Measurements from ENCODE around the gene BARHL2. TPM values are rescaled to one million over a fixed set of nuclear protein-coding genes. Genes with fewer than 3 reads are reported as not detected.

The BARHL2 gene
- total RNA-seq, 1 experiment from 2014 or later: not detected

GRCh38 chr1:90724361-90724760 lies 7.3 kb upstream of the BARHL2 start:
- no peak for ATAC-seq
- H3K36me3 ChIP-seq (ENCODE audit: control insufficient read depth, insufficient read depth, low read length): no peaks in the 10 kb centered on the region
- no TSS peak for BruUV-seq (replicated peaks)
- no peak for DNase-seq (ENCODE audit: low read depth, low spot score)
- no peak overlapping the region for H3K27ac ChIP-seq (ENCODE audit: low read length)
- intact Hi-C loops (cut with micrococcal nuclease; ENCODE audit: unreplicated experiment) (loop anchor here (5.0 kb wide), 1 partner anchor 128 kb away; no protein-coding TSS in a partner anchor), in situ Hi-C loops (cut with HindIII; ENCODE audit: low pct_unique_long_range_greater_than_20kb, low sequenced_read_pairs) (no loop called here)
- no peak for TF ChIP-seq CTCF (IDR thresholded peaks at IDR 0.05)
- TF ChIP-seq TCF7L2 (IDR thresholded peaks at IDR 0.05; ENCODE audit: low read depth, low read length): no peak
- TF ChIP-seq SIN3A (IDR thresholded peaks at IDR 0.05; ENCODE audit: borderline replicate concordance, insufficient read depth, low read depth, low read length): no peak
- TF ChIP-seq REST (IDR thresholded peaks at IDR 0.05; ENCODE audit: insufficient read depth in 1 of 2, low read depth in 2 of 2, low read length in 1 of 2): no peak
- TF ChIP-seq POLR2AphosphoS5 (IDR thresholded peaks at IDR 0.05; ENCODE audit: low read depth, low read length): no peak
- CTCF ChIA-PET: interaction anchor here (0.7 kb wide), 1 partner anchor 240 kb away, joined by 3 read pairs; no protein-coding TSS in a partner anchor
- H3K27me3 ChIP-seq (ENCODE audit: control insufficient read depth, insufficient read depth, low read length): no peaks in the 10 kb centered on the region; the same call in 1 of the 2 replicates
- no peaks in the 10 kb centered on the region for H3K9me3 ChIP-seq (ENCODE audit: control insufficient read depth, insufficient read depth, low read depth, low read length)
- H3K4me3 ChIP-seq (ENCODE audit: low read depth in 2 of 2, low read length in 2 of 2): peak overlapping the region in 1 of 2 experiments; percentile 53; a peak in 1 of 4 replicates
- POLR2A ChIA-PET: interaction anchor here (0.6 kb wide), 1 partner anchor 188 kb away, joined by 4 read pairs; no protein-coding TSS in a partner anchor
- H3K4me1 ChIP-seq (ENCODE audit: control insufficient read depth, insufficient read depth, low read length): no peaks in the 10 kb centered on the region

GRCh38 chr1:90723590-90724108 lies 6.5 kb upstream of the BARHL2 start:
- in situ Hi-C loops (cut with HindIII; ENCODE audit: low pct_unique_long_range_greater_than_20kb, low sequenced_read_pairs) (no loop called here), intact Hi-C loops (cut with micrococcal nuclease; ENCODE audit: unreplicated experiment) (loop anchor here (5.0 kb wide), 1 partner anchor 129 kb away; no protein-coding TSS in a partner anchor)
- DNase-seq (ENCODE audit: low read depth, low spot score) (no peak), ATAC-seq (peak; percentile 61)
- Histone ChIP-seq H3K36me3 (ENCODE audit: control insufficient read depth, insufficient read depth, low read length) (no peaks in the 10 kb centered on the region), H3K27me3 (ENCODE audit: control insufficient read depth, insufficient read depth, low read length) (no peaks in the 10 kb centered on the region; the same call in 1 of the 2 replicates), H3K4me1 (ENCODE audit: control insufficient read depth, insufficient read depth, low read length) (no peaks in the 10 kb centered on the region), H3K9me3 (ENCODE audit: control insufficient read depth, insufficient read depth, low read depth, low read length) (no peaks in the 10 kb centered on the region), H3K27ac (ENCODE audit: low read length) (no peak overlapping the region), H3K4me3 (ENCODE audit: low read depth in 2 of 2, low read length in 2 of 2) (peak overlapping the region; percentile 19 to 40)
- ChIA-PET POLR2A (no interaction called here), CTCF (interaction anchor here (0.7 kb wide), 1 partner anchor 241 kb away, joined by 3 read pairs; no protein-coding TSS in a partner anchor)
- TF ChIP-seq SIN3A (IDR thresholded peaks at IDR 0.05; ENCODE audit: borderline replicate concordance, insufficient read depth, low read depth, low read length) (no peak), POLR2AphosphoS5 (IDR thresholded peaks at IDR 0.05; ENCODE audit: low read depth, low read length) (no peak), CTCF (IDR thresholded peaks at IDR 0.05) (peak; percentile 68), TCF7L2 (IDR thresholded peaks at IDR 0.05; ENCODE audit: low read depth, low read length) (no peak), REST (IDR thresholded peaks at IDR 0.05; ENCODE audit: insufficient read depth in 1 of 2, low read depth in 2 of 2, low read length in 1 of 2) (no peak)
- BruUV-seq (replicated peaks): no TSS peak
